K562 (cell line): Measurements from ENCODE around the gene SH3PXD2B. TPM values are rescaled to one million over a fixed set of nuclear protein-coding genes. Genes with fewer than 3 reads are reported as not detected.
"Not testable (repeated sequence)": the region's sequence is repeated elsewhere in the genome, so short reads cannot be mapped to it uniquely, and the experiment has no call there.

Experiments used
- ATAC-seq: fragments of 200-7000 bp; cut with Tn5 transposase; 3 replicates; pipeline ENCODE4 v1.9.1; 2020; ENCODE audit warnings: moderate library complexity
- BruUV-seq: library from RNA; stranded (reverse); fragments of 400-500 nt; replicated peaks from 2 replicates; lab custom pipeline; 2021; lab: Mats Ljungman, UMichigan
- CTCF ChIA-PET: fragments of 300-600 bp; formaldehyde crosslinking; extraction: SDS; loops from one replicate; lab custom pipeline; 2021; ENCODE audit warnings: low intra/inter-chr PET ratio; lab: Yijun Ruan, JAX
- POLR2A ChIA-PET: fragments of 300-600, 350-650 bp; sonication (Branson Sonifier 250); formaldehyde crosslinking; extraction: SDS; loops from one replicate; lab custom pipeline; 2021; ENCODE audit warnings: antibody characterized with exemption, inconsistent platforms; lab: Yijun Ruan, JAX
- DNase-seq, 4 experiments: peaks; one replicate each; pipeline versions ENCODE4 v3.0.0 to v3.0.0-alpha.2; 2011 to 2018; ENCODE audit warnings: low spot score in 3 of 4, mixed read lengths in 3 of 4; ENCODE audit errors: extremely low read depth in 1 of 4
- FAIRE-seq: peaks from 2 replicates; lab custom pipeline; 2011; peaks lifted over from hg19 to GRCh38; lab: Jason Lieb, UNC
- H2AFZ ChIP-seq: 2 replicates; pipeline ENCODE4 v1.6.0; 2011; ENCODE audit warnings: low read depth, low read length, control low read depth, inconsistent platforms
- H3K27ac ChIP-seq: fragments of 200-600 bp; 3 replicates; pipeline ENCODE4 v1.8.0; 2011; ENCODE audit warnings: low read depth, mild to moderate bottlenecking, control low read depth, inconsistent platforms, low read length, moderate library complexity, mixed read lengths; ENCODE audit errors: extremely low read depth
- H3K27me3 ChIP-seq, 2 experiments: fragments of 300-600 bp in 1 of 2; 2 replicates in 1 of 2; 3 replicates in 1 of 2; pipeline versions ENCODE4 v1.6.0 to v1.8.0; 2011; ENCODE audit warnings: inconsistent platforms in 2 of 2, low read length in 2 of 2, mild to moderate bottlenecking in 1 of 2, mixed read lengths in 1 of 2, moderate library complexity in 1 of 2; ENCODE audit not compliant: control insufficient read depth in 2 of 2, insufficient read depth in 2 of 2
- H3K36me3 ChIP-seq: fragments of 300-600 bp; 3 replicates; pipeline ENCODE4 v1.8.0; 2011; ENCODE audit warnings: mild to moderate bottlenecking, low read length, inconsistent platforms; ENCODE audit not compliant: control insufficient read depth, insufficient read depth
- H3K4me1 ChIP-seq, 2 experiments: fragments of 200-600 bp in 1 of 2; replicated peaks in 1 of 2; 2 replicates in 1 of 2; 3 replicates in 1 of 2; pipeline versions ENCODE4 v1.5.1 to v1.8.0; 2011; ENCODE audit warnings: inconsistent platforms in 2 of 2, low read length in 2 of 2, mild to moderate bottlenecking in 1 of 2, mixed read lengths in 1 of 2, moderate library complexity in 1 of 2; ENCODE audit not compliant: control insufficient read depth in 2 of 2, insufficient read depth in 2 of 2
- H3K4me2 ChIP-seq: 2 replicates; pipeline ENCODE4 v1.6.1; 2011; ENCODE audit warnings: low read length, control low read depth, inconsistent platforms, mixed read lengths; ENCODE audit not compliant: insufficient read depth
- H3K4me3 ChIP-seq: fragments of 200-600 bp; sonication (generic), shearing (Covaris generic); 2 replicates; pipeline ENCODE4 v1.5.1; 2016; ENCODE audit warnings: control low read depth, inconsistent platforms
- H3K79me2 ChIP-seq: fragments of 200-600 bp; 3 replicates; pipeline ENCODE4 v1.8.0; 2011; ENCODE audit warnings: low read length, inconsistent platforms; ENCODE audit not compliant: control insufficient read depth, insufficient read depth
- H3K9ac ChIP-seq, 2 experiments: 2 replicates each; pipeline versions ENCODE4 v1.6.0 to v1.6.1; 2011; ENCODE audit warnings: low read depth in 2 of 2, low read length in 2 of 2, control low read depth in 1 of 2, inconsistent platforms in 1 of 2, mild to moderate bottlenecking in 1 of 2, mixed read lengths in 1 of 2; ENCODE audit not compliant: insufficient read depth in 1 of 2
- H3K9me1 ChIP-seq: one replicate; pipeline ENCODE4 v1.6.0; 2011; ENCODE audit warnings: inconsistent platforms, mild to moderate bottlenecking, low read length, moderate library complexity; ENCODE audit not compliant: control insufficient read depth, insufficient read depth
- H3K9me3 ChIP-seq: replicated peaks from 2 replicates; pipeline ENCODE4 v1.5.1; 2011; ENCODE audit warnings: low read depth, low read length, inconsistent platforms; ENCODE audit not compliant: control insufficient read depth, insufficient read depth
- H4K20me1 ChIP-seq: replicated peaks from 2 replicates; pipeline ENCODE4 v1.6.1; 2011; ENCODE audit warnings: low read length, inconsistent platforms, mixed read lengths; ENCODE audit not compliant: control insufficient read depth, insufficient read depth
- GTF2B ChIP-seq: IDR thresholded peaks from 2 replicates; pipeline ENCODE4 v1.6.1; 2011; ENCODE audit not compliant: insufficient read length; ENCODE audit errors: extremely low read depth
- LCOR ChIP-seq: sonication (generic); formaldehyde crosslinking; IDR thresholded peaks from 2 replicates; pipeline ENCODE4 v1.8.0; 2022; ENCODE audit warnings: mild to moderate bottlenecking, missing genetic modification reagents
- NUFIP1 ChIP-seq: fragments of 450-650 bp; IDR thresholded peaks from 2 replicates; pipeline ENCODE4 v1.6.1; 2018; ENCODE audit not compliant: partially characterized antibody
- ZNF133 ChIP-seq: fragments of 250-450 bp; sonication (Bioruptor Pico); IDR thresholded peaks from 2 replicates; pipeline ENCODE4 v1.4.0; 2020; ENCODE audit warnings: mild to moderate bottlenecking
- ZNF311 ChIP-seq: fragments of 250-450 bp; sonication (Bioruptor Pico); IDR thresholded peaks from 2 replicates; pipeline ENCODE4 v1.4.0; 2020; ENCODE audit warnings: mild to moderate bottlenecking, moderate library complexity
- ZNF561 ChIP-seq: fragments of 450-650 bp; formaldehyde crosslinking; conservative IDR thresholded peaks from 2 replicates; pipeline ENCODE4 v1.4.0; 2020; ENCODE audit warnings: mild to moderate bottlenecking, moderate library complexity
- WGBS: fragments of 100-300 bp; shearing (Covaris generic); methylation state at CpG from one replicate; pipeline ENCODE4 v1.1.6; 2016; ENCODE audit warnings: low coverage, mixed read lengths; ENCODE audit not compliant: insufficient coverage; ENCODE audit errors: missing lambda C conversion rate; 5-methylcytosine and 5-hydroxymethylcytosine counted together
- in situ Hi-C: fragments of 300-500 bp; cut with MboI; formaldehyde crosslinking; loops from 4 replicates; pipeline ENCODE4 v1.15.0; 2018; ENCODE audit warnings: inconsistent platforms, mixed read lengths
- intact Hi-C: fragments of 100-400 bp; cut with micrococcal nuclease; formaldehyde crosslinking; loops from 2 replicates; pipeline ENCODE4 v1.14.2; 2022
- polyA plus RNA-seq, 8 experiments: library from polyadenylated mRNA; depleted of rRNA in 4 of 8; stranded (reverse) in 5 of 8; unstranded in 3 of 8; fragments of >200 nt; fragmentation: Nextera tagmentation in 2 of 8; fragmentation: Illumina TruSeq in 1 of 8; extraction: Ambion mirVana in 2 of 8; extraction: Trizol in 1 of 8; gene quantifications; 2 replicates each; pipeline versions ENCODE4 v1.2.1 to v1.2.3, GENCODE V29; 2011 to 2014; ENCODE audit warnings: inconsistent platforms in 1 of 8, missing spikeins in 1 of 8
- total RNA-seq, 7 experiments: library from RNA; depleted of rRNA in 6 of 7; stranded (reverse); fragments of >200 nt in 6 of 7; fragmentation: Illumina TruSeq in 2 of 7; extraction: Trizol in 2 of 7; gene quantifications; 2 replicates each; pipeline versions ENCODE4 v1.2.1 to v1.2.3, GENCODE V29; 2011 to 2021; ENCODE audit warnings: low replicate concordance in 1 of 7
- TF ChIP-seq, protein P1 (sequence below), 3 experiments: IDR thresholded peaks in 2 of 3; conservative IDR thresholded peaks in 1 of 3; 2 replicates each; pipeline ENCODE4 v1.5.1; 2011 to 2012; ENCODE audit warnings: low read length in 3 of 3, mild to moderate bottlenecking in 3 of 3, control low read depth in 2 of 3, improper control_type of control experiment in 1 of 3, inconsistent platforms in 1 of 3, low read depth in 1 of 3, mixed read lengths in 1 of 3, moderate library complexity in 1 of 3; ENCODE audit not compliant: insufficient read depth in 2 of 3
- TF ChIP-seq, protein P2 (sequence below), 2 experiments: fragments of 450-650 bp in 1 of 2; sonication (generic) in 1 of 2; formaldehyde crosslinking in 1 of 2; IDR thresholded peaks in 1 of 2; conservative IDR thresholded peaks in 1 of 2; 2 replicates each; pipeline versions ENCODE4 v1.6.1 to v1.8.1; 2016 to 2023; ENCODE audit warnings: mild to moderate bottlenecking in 2 of 2, moderate library complexity in 2 of 2, inconsistent platforms in 1 of 2, missing genetic modification reagents in 1 of 2

The SH3PXD2B gene
- total and polyA plus RNA-seq, 9 of the 15 experiments (the other 6 are each of a cell fraction or from before 2014, with no cell fraction given), result 0.04 to 0.66 (median 0.19) TPM

- TF ChIP-seq, protein P1, sequence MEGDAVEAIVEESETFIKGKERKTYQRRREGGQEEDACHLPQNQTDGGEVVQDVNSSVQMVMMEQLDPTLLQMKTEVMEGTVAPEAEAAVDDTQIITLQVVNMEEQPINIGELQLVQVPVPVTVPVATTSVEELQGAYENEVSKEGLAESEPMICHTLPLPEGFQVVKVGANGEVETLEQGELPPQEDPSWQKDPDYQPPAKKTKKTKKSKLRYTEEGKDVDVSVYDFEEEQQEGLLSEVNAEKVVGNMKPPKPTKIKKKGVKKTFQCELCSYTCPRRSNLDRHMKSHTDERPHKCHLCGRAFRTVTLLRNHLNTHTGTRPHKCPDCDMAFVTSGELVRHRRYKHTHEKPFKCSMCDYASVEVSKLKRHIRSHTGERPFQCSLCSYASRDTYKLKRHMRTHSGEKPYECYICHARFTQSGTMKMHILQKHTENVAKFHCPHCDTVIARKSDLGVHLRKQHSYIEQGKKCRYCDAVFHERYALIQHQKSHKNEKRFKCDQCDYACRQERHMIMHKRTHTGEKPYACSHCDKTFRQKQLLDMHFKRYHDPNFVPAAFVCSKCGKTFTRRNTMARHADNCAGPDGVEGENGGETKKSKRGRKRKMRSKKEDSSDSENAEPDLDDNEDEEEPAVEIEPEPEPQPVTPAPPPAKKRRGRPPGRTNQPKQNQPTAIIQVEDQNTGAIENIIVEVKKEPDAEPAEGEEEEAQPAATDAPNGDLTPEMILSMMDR (IDR thresholded peaks at IDR 0.05 in 2 of 3, conservative IDR thresholded peaks at IDR 0.05 in 1 of 3; ENCODE audit: insufficient read depth in 2 of 3, low read depth in 1 of 3, low read length in 3 of 3), result peak; percentile 73 to 78 (median 78)
- TF ChIP-seq ZNF133 (no peak), GTF2B (no peak), ZNF561 (CRISPR knock-in tag) (no peak), LCOR (CRISPR knock-in tag) (no peak), ZNF311 (no peak), NUFIP1 (no peak)
These were observed 161.1 kb downstream of the SH3PXD2B start (continued) for GRCh38 chr5:172293054-172293744.

- TF ChIP-seq, protein P2, sequence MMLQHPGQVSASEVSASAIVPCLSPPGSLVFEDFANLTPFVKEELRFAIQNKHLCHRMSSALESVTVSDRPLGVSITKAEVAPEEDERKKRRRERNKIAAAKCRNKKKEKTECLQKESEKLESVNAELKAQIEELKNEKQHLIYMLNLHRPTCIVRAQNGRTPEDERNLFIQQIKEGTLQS (IDR thresholded peaks at IDR 0.05), result 0 out of 2 replicates have a peak, but pooled peaks have one; percentile 10
- TF ChIP-seq, protein P2 (CRISPR knock-in tag; conservative IDR thresholded peaks at IDR 0.05), result not testable (repeated sequence)
- H3K9me3 ChIP-seq, H3K36me3 ChIP-seq, H3K4me1 ChIP-seq, H4K20me1 ChIP-seq, H3K4me2 ChIP-seq, POLR2A ChIA-PET, H3K79me2 ChIP-seq, CTCF ChIA-PET, H3K4me3 ChIP-seq, H3K9ac ChIP-seq, H3K9me1 ChIP-seq, H3K27ac ChIP-seq, ATAC-seq, DNase-seq, H2AFZ ChIP-seq, FAIRE-seq, in situ Hi-C loops, BruUV-seq: not testable (repeated sequence)
- 0% methylated on average over 5 of the region's 5 CpGs for WGBS
- intact Hi-C loops, result loop anchor here (2.0 to 10.0 kb wide), 3 partner anchors 103 to 377 kb away; partner anchors contain the start of gene STK10
- H3K27me3 ChIP-seq, result peaks cover 3 to 30% of the 10 kb centered on the region in 2 experiments
These were observed 162.5 kb downstream of the SH3PXD2B start for GRCh38 chr5:172291837-172292236.
